A549 (cell line): Measurements from ENCODE around the gene CD1D. TPM values are rescaled to one million over a fixed set of nuclear protein-coding genes. Genes with fewer than 3 reads are reported as not detected.
"Not testable (repeated sequence)": the region's sequence is repeated elsewhere in the genome, so short reads cannot be mapped to it uniquely, and the experiment has no call there.

Experiments
- ATAC-seq, 2 experiments: fragments of 200-7000 bp in 1 of 2; fragments of >200 bp in 1 of 2; cut with Nextera tagmentation in 1 of 2; cut with Tn5 transposase in 1 of 2; 3 replicates each; pipeline versions ENCODE4 v1.8.0 to v1.9.1; 2018 to 2020; ENCODE audit warnings: mild to moderate bottlenecking in 1 of 2, moderate library complexity in 1 of 2
- CTCF ChIA-PET: fragments of 300-600 bp; sonication (Branson Sonifier 250); formaldehyde crosslinking; extraction: SDS; loops from one replicate; lab custom pipeline; 2021; ENCODE audit warnings: antibody characterized with exemption, inconsistent platforms; lab: Yijun Ruan, JAX
- POLR2A ChIA-PET: fragments of 350-600 bp; formaldehyde crosslinking; extraction: SDS; loops from one replicate; lab custom pipeline; 2021; ENCODE audit warnings: antibody characterized with exemption, inconsistent platforms; lab: Yijun Ruan, JAX
- DNase-seq, 2 experiments: peaks; one replicate each; pipeline versions ENCODE4 v3.0.0 to v3.0.0-alpha.2; 2011 to 2016; ENCODE audit warnings: low read depth in 1 of 2, low spot score in 1 of 2
- FAIRE-seq: peaks from 2 replicates; lab custom pipeline; 2011; peaks lifted over from hg19 to GRCh38; lab: Jason Lieb, UNC
- H3K27ac ChIP-seq, 2 experiments: fragments of >200 bp; sonication (Bioruptor Twin); formaldehyde crosslinking; 3 replicates each; pipeline ENCODE4 v1.5.1; 2016 to 2017
- H3K4me1 ChIP-seq: fragments of >200 bp; sonication (Bioruptor Twin); formaldehyde crosslinking; 3 replicates; pipeline ENCODE4 v1.6.1; 2016
- H3K4me2 ChIP-seq: fragments of >200 bp; sonication (Bioruptor Twin); formaldehyde crosslinking; 3 replicates; pipeline ENCODE4 v1.6.1; 2016
- H3K4me3 ChIP-seq: fragments of >200 bp; sonication (Bioruptor Twin); formaldehyde crosslinking; 3 replicates; pipeline ENCODE4 v1.5.1; 2016
- H3K9me3 ChIP-seq: fragments of >200 bp; sonication (Bioruptor Twin); formaldehyde crosslinking; 3 replicates; pipeline ENCODE4 v1.6.1; 2016
- ATOH8 ChIP-seq: fragments of 250-450 bp; sonication (Bioruptor Pico); IDR thresholded peaks from 2 replicates; pipeline ENCODE4 v1.5.0; 2020; ENCODE audit warnings: low read depth, mild to moderate bottlenecking, moderate library complexity
- CBX8 ChIP-seq: fragments of 200-600 bp; sonication (generic); IDR thresholded peaks from 2 replicates; pipeline ENCODE4 v1.6.1; 2016
- CTCF ChIP-seq: fragments of >200 bp; sonication (Bioruptor Twin); formaldehyde crosslinking; IDR thresholded peaks from 3 replicates; pipeline ENCODE4 v1.5.1; 2016
- E2F6 ChIP-seq: IDR thresholded peaks from 2 replicates; pipeline ENCODE4 v1.6.1; 2012; ENCODE audit warnings: low read depth, borderline replicate concordance
- FOSL2 ChIP-seq, 2 experiments: fragments of 450-650 bp in 1 of 2; fragments of >200 bp in 1 of 2; sonication (Bioruptor Twin) in 1 of 2; formaldehyde crosslinking; IDR thresholded peaks; 2 replicates each; pipeline versions ENCODE4 v1.5.0 to v1.6.1; 2016 to 2020; ENCODE audit warnings: mild to moderate bottlenecking in 1 of 2, moderate library complexity in 1 of 2
- HDAC2 ChIP-seq: fragments of 200-600 bp; sonication (generic); IDR thresholded peaks from 2 replicates; pipeline ENCODE4 v1.6.1; 2016
- HMGXB4 ChIP-seq: fragments of 250-450 bp; sonication (Bioruptor Pico); IDR thresholded peaks from 2 replicates; pipeline ENCODE4 v1.5.0; 2021; ENCODE audit warnings: mild to moderate bottlenecking, moderate library complexity, borderline replicate concordance
- HOXB13 ChIP-seq: fragments of 250-450 bp; sonication (Bioruptor Pico); IDR thresholded peaks from 2 replicates; pipeline ENCODE4 v1.5.0; 2020; ENCODE audit warnings: low read depth, mild to moderate bottlenecking, moderate library complexity
- HOXB5 ChIP-seq: fragments of 250-450 bp; sonication (Bioruptor Pico); IDR thresholded peaks from 2 replicates; pipeline ENCODE4 v1.5.0; 2020; ENCODE audit warnings: mild to moderate bottlenecking, moderate library complexity
- JUNB ChIP-seq: fragments of >200 bp; sonication (Bioruptor Twin); formaldehyde crosslinking; IDR thresholded peaks from 2 replicates; pipeline ENCODE4 v1.6.1; 2016
- KDM1A ChIP-seq: fragments of 200-600 bp; sonication (generic); IDR thresholded peaks from 2 replicates; pipeline ENCODE4 v1.6.1; 2016; ENCODE audit warnings: low read depth, mild to moderate bottlenecking
- MAX ChIP-seq: IDR thresholded peaks from 2 replicates; pipeline ENCODE4 v1.6.1; 2012
- NFE2L2 ChIP-seq: fragments of 150-350 bp; conservative IDR thresholded peaks from 2 replicates; pipeline ENCODE4 v1.6.1; 2014; ENCODE audit warnings: low read length
- NPAS2 ChIP-seq: fragments of 250-450 bp; sonication (Bioruptor Pico); IDR thresholded peaks from 2 replicates; pipeline ENCODE4 v1.8.0; 2022; ENCODE audit warnings: mild to moderate bottlenecking, moderate library complexity, borderline replicate concordance
- PHF8 ChIP-seq: fragments of 200-600 bp; sonication (generic); IDR thresholded peaks from 2 replicates; pipeline ENCODE4 v1.6.1; 2016; ENCODE audit warnings: low read depth, mild to moderate bottlenecking, antibody characterized with exemption, moderate library complexity, borderline replicate concordance
- RARB ChIP-seq: fragments of 250-450 bp; sonication (Bioruptor Pico); IDR thresholded peaks from 2 replicates; pipeline ENCODE4 v1.8.0; 2021; ENCODE audit warnings: mild to moderate bottlenecking, moderate library complexity
- SREBF2 ChIP-seq: fragments of 450-650 bp; IDR thresholded peaks from 2 replicates; pipeline ENCODE4 v1.6.1; 2014; ENCODE audit warnings: mild to moderate bottlenecking, moderate library complexity
- ZC3H11A ChIP-seq: fragments of 450-650 bp; IDR thresholded peaks from 2 replicates; pipeline ENCODE4 v1.6.1; 2014; ENCODE audit warnings: antibody characterized with exemption, mild to moderate bottlenecking
- ZFP36 ChIP-seq: fragments of 450-650 bp; IDR thresholded peaks from 2 replicates; pipeline ENCODE4 v1.6.1; 2014; ENCODE audit warnings: borderline replicate concordance; ENCODE audit not compliant: partially characterized antibody
- WGBS: methylation state at CpG from one replicate; pipeline ENCODE4 v1.1.6; 2017; ENCODE audit errors: missing lambda C conversion rate; 5-methylcytosine and 5-hydroxymethylcytosine counted together
- polyA plus RNA-seq, 4 experiments: library from polyadenylated mRNA; depleted of rRNA in 3 of 4; stranded (reverse); fragments of >200 nt; fragmentation: RNase III in 1 of 4; extraction: RNeasy Plus Mini Kit Qiagen cat#74134 plus additional on column Dnase treatment in 1 of 4; gene quantifications; 2 replicates in 3 of 4; 3 replicates in 1 of 4; pipeline ENCODE4 v1.2.3, GENCODE V29; 2011 to 2017

CD1D gene
- polyA plus RNA-seq, 2 of the 4 experiments (the other 2 are of a cell fraction): 0.04 TPM; not detected in 1

GRCh38 chr1:158176399-158176798 is 4.3 kb upstream of the CD1D start:
- FAIRE-seq (no peak), DNase-seq (no peak), ATAC-seq (no peak)
- H3K4me3 ChIP-seq: no peak overlapping the region
- H3K27ac ChIP-seq: no peak overlapping the region
- H3K4me2 ChIP-seq: no peak overlapping the region
- H3K9me3 ChIP-seq: peaks cover 2% of the 10 kb centered on the region; the same call in 2 of the 3 replicates
- H3K4me1 ChIP-seq: 0 out of 3 replicates have a peak, but pooled peaks cover 3% of the 10 kb centered on the region
- no peak for TF ChIP-seq NPAS2 (CRISPR knock-in tag)
- TF ChIP-seq ZFP36: no peak
- no peak for TF ChIP-seq FOSL2 (IDR thresholded peaks at IDR 0.05)
- no peak for TF ChIP-seq FOSL2 (CRISPR knock-in tag; IDR thresholded peaks at IDR 0.05)
- no peak for TF ChIP-seq HOXB13
- TF ChIP-seq RARB: no peak
- TF ChIP-seq, all 56 proteins: peak for 0
- ChIA-PET CTCF (interaction anchor here (1.7 to 1.9 kb wide), 2 partner anchors 27 to 228 kb away, joined by 3 to 6 read pairs; no protein-coding TSS in a partner anchor), POLR2A (no interaction called here)
- 51% methylated on average over 5 of the region's 5 CpGs for WGBS

GRCh38 chr1:158176849-158177699 is 3.6 kb upstream of the CD1D start:
- CTCF ChIA-PET: interaction anchor here (1.2 to 1.9 kb wide), 3 partner anchors 26 to 229 kb away, joined by 3 to 6 read pairs (median 3); no protein-coding TSS in a partner anchor
- H3K27ac ChIP-seq, FAIRE-seq, H3K4me1 ChIP-seq, H3K9me3 ChIP-seq, POLR2A ChIA-PET, ATAC-seq, DNase-seq: not testable (repeated sequence)
- 0 out of 2 replicates have a peak, but pooled peaks have one; percentile 20 for TF ChIP-seq CBX8
- 43% methylated on average over 20 of the region's 20 CpGs for WGBS
- Histone ChIP-seq H3K4me3 (peak overlapping the region; percentile 40), H3K4me2 (peak overlapping the region; percentile 71)

GRCh38 chr1:158177700-158178450 is 2.8 kb upstream of the CD1D start:
- POLR2A ChIA-PET: no interaction called here
- TF ChIP-seq HOXB5: no peak
- no peak for TF ChIP-seq CTCF
- no peak for TF ChIP-seq ATOH8 (CRISPR knock-in tag)
- TF ChIP-seq FOSL2 (IDR thresholded peaks at IDR 0.05): no peak
- TF ChIP-seq FOSL2 (CRISPR knock-in tag; IDR thresholded peaks at IDR 0.05): no peak
- TF ChIP-seq HDAC2: no peak
- TF ChIP-seq ZC3H11A: no peak
- no peak for TF ChIP-seq SREBF2
- TF ChIP-seq PHF8: no peak
- no peak for TF ChIP-seq MAX
- no peak for TF ChIP-seq NFE2L2
- TF ChIP-seq HOXB13: no peak
- TF ChIP-seq E2F6: no peak
- no peak for TF ChIP-seq HMGXB4 (CRISPR knock-in tag)
- no peak for TF ChIP-seq JUNB
- TF ChIP-seq RARB: no peak
- no peak for TF ChIP-seq KDM1A
- Histone ChIP-seq H3K4me2 (peak overlapping the region; percentile 71), H3K4me3 (peak overlapping the region; percentile 40), H3K4me1 (0 out of 3 replicates have a peak, but pooled peaks cover 3% of the 10 kb centered on the region), H3K27ac (no peak overlapping the region), H3K9me3 (peaks cover 2% of the 10 kb centered on the region; the same call in 2 of the 3 replicates)
- DNase-seq: peak; percentile 47 to 57
- CTCF ChIA-PET: interaction anchor here (1.2 to 1.7 kb wide), 2 partner anchors 26 to 229 kb away, joined by 3 read pairs; no protein-coding TSS in a partner anchor
- 3% methylated on average over 17 of the region's 34 CpGs for WGBS
- no peak for FAIRE-seq
- ATAC-seq: peak; percentile 94 to 97
